NCI-H82 treated with DMSO at 0.1 percent for 48 hours (cell line): ENCODE data around the gene MPV17L.
"Not testable (repeated sequence)": the region's sequence is repeated elsewhere in the genome, so short reads cannot be mapped to it uniquely, and the experiment has no call there.

Source experiments
- DNase-seq: peaks from one replicate; lab custom pipeline; 2025; ENCODE audit not compliant: unreplicated experiment; lab: John Stamatoyannopoulos, UW

The MPV17L gene

GRCh38 chr16:15450624-15451023 is 55.1 kb downstream of the MPV17L start:
- DNase-seq: no peak

- no peak for DNase-seq
Observed at GRCh38 chr16:15451098-15451731, 55.7 kb downstream of the MPV17L start.

- no peak for DNase-seq
Observed at GRCh38 chr16:15452246-15452855, 56.8 kb downstream of the MPV17L start.

- not testable (repeated sequence) for DNase-seq
Observed at GRCh38 chr16:15453296-15453695, 57.7 kb downstream of the MPV17L start.

- not testable (repeated sequence) for DNase-seq
Observed at GRCh38 chr16:15454933-15455332, 59.4 kb downstream of the MPV17L start.

- no peak for DNase-seq
Observed at GRCh38 chr16:15457400-15457799, 61.8 kb downstream of the MPV17L start.

GRCh38 chr16:15457958-15458357 is 62.4 kb downstream of the MPV17L start:
- DNase-seq: no peak

GRCh38 chr16:15459791-15460190 is 64.2 kb downstream of the MPV17L start:
- DNase-seq: no peak

- no peak for DNase-seq
Observed at GRCh38 chr16:15460601-15461000, 65.0 kb downstream of the MPV17L start.

- no peak for DNase-seq
Observed at GRCh38 chr16:15461376-15461775, 65.8 kb downstream of the MPV17L start.
